ENCODE results near the gene C17orf100. TPM values are rescaled to one million over a fixed set of nuclear protein-coding genes. Genes with fewer than 3 reads are reported as not detected.

C17orf100 gene
- total and polyA plus RNA-seq, 10 of the 15 experiments (the other 5 are each of a cell fraction or from before 2014, with no cell fraction given), result 0.84 to 4.7 (median 1.8) TPM

DNA sequence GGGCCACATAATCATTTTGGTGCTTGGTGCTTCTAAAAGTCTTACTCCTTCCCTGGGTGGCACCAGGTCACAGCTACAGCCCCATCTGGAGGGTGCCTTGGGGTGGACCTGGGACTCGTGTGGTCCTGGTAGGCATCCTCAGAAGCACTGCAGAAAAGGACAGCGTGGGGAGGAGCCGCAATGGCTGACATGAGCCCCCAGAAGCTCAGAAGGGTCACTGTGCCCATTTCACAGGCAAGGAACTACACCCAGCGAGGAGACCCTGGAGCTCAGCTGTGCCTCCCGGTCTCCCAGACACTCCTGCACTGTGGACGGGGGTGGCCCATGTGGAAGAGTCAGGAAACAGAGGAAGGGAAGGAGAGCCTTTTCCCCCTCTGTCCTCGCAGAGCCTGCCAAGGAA lies 26.4 kb downstream of the C17orf100 start (continued):
- TF ChIP-seq BCLAF1 (IDR thresholded peaks at IDR 0.05), result no peak
- no peak for TF ChIP-seq ATF3 (IDR thresholded peaks at IDR 0.05; ENCODE audit: borderline replicate concordance, extremely low read depth, low read depth, low read length)
- no peak for TF ChIP-seq PAX8 (IDR thresholded peaks at IDR 0.05)

GRCh38 chr17:6679241-6679640 lies 27.7 kb downstream of the C17orf100 start:
- in situ Hi-C loops (cut with MboI) (no loop called here), intact Hi-C loops (cut with micrococcal nuclease; ENCODE audit: unreplicated experiment) (no loop called here)
- Histone ChIP-seq H3K4me3 (no peak overlapping the region), H3K27ac (ENCODE audit: control insufficient read depth, insufficient read depth) (no peak overlapping the region), H2AFZ (ENCODE audit: control insufficient read depth, low read depth, low read length) (no peak overlapping the region), H3K9ac (ENCODE audit: control insufficient read depth, insufficient read depth, low read length) (no peak overlapping the region), H4K20me1 (ENCODE audit: control insufficient read depth, insufficient read depth) (no peaks in the 10 kb centered on the region), H3K4me1 (ENCODE audit: control insufficient read depth, insufficient read depth, low read length) (peaks cover 4% of the 10 kb centered on the region; the same call in 1 of the 2 replicates), H3K27me3 (replicated peaks in 1 of 2; ENCODE audit: control insufficient read depth in 2 of 2, insufficient read depth in 2 of 2, low read length in 1 of 2) (peaks cover 0 to 5% of the 10 kb centered on the region in 2 experiments; a peak in 3 of 4 replicates), H3K36me3 (ENCODE audit: control insufficient read depth in 2 of 2, insufficient read depth in 2 of 2, low read length in 1 of 2) (no peaks in the 10 kb centered on the region), H3K79me2 (ENCODE audit: control insufficient read depth, insufficient read depth, low read length) (no peaks in the 10 kb centered on the region), H3K4me2 (ENCODE audit: control insufficient read depth, insufficient read depth) (no peak overlapping the region), H3K9me3 (replicated peaks; ENCODE audit: control insufficient read depth, insufficient read depth, low read length) (no peaks in the 10 kb centered on the region)
- 47% methylated on average over 6 of the region's 6 CpGs for WGBS (ENCODE audit: insufficient coverage, insufficient replicate concordance, low lambda C conversion rate, missing lambda C conversion rate)
- ChIA-PET RAD21 (ENCODE audit: unreplicated experiment) (no interaction called here), SMC1A (ENCODE audit: uncharacterized antibody, unreplicated experiment) (no interaction called here), POLR2A (interaction anchor here (0.7 kb wide), 2 partner anchors 17 to 443 kb away, joined by 4 to 6 read pairs; no protein-coding TSS in a partner anchor), CTCF (no interaction called here)
- ATAC-seq (no peak), DNase-seq (ENCODE audit: low read depth, low spot score) (no peak), FAIRE-seq (no peak)
- BruUV-seq (replicated peaks), result no TSS peak
- TF ChIP-seq NR2C2 (IDR thresholded peaks at IDR 0.05; ENCODE audit: borderline replicate concordance, control insufficient read depth, insufficient read length, low read depth) (no peak), POLR2A (IDR thresholded peaks at IDR 0.05; ENCODE audit: low read depth, low read length) (no peak), CHD1 (IDR thresholded peaks at IDR 0.05; ENCODE audit: low read depth, low read length) (no peak), ETV6 (conservative IDR thresholded peaks at IDR 0.05 in 1 of 2, IDR thresholded peaks at IDR 0.05 in 1 of 2; ENCODE audit: borderline replicate concordance in 1 of 2, low read depth in 1 of 2) (no peak), CREB1 (IDR thresholded peaks at IDR 0.05; ENCODE audit: low read depth) (no peak), ZNF207 (IDR thresholded peaks at IDR 0.05; ENCODE audit: borderline replicate concordance) (no peak), MXI1 (IDR thresholded peaks at IDR 0.05; ENCODE audit: low read depth, low read length) (no peak), HDAC2 (IDR thresholded peaks at IDR 0.05) (no peak), FOS (IDR thresholded peaks at IDR 0.05; ENCODE audit: borderline replicate concordance, extremely low read depth, insufficient read length) (no peak), NBN (IDR thresholded peaks at IDR 0.05) (no peak), KLF5 (IDR thresholded peaks at IDR 0.05; ENCODE audit: partially characterized antibody) (no peak), GATAD2B (conservative IDR thresholded peaks at IDR 0.05; ENCODE audit: low read depth) (no peak)
- TF ChIP-seq, protein P1, sequence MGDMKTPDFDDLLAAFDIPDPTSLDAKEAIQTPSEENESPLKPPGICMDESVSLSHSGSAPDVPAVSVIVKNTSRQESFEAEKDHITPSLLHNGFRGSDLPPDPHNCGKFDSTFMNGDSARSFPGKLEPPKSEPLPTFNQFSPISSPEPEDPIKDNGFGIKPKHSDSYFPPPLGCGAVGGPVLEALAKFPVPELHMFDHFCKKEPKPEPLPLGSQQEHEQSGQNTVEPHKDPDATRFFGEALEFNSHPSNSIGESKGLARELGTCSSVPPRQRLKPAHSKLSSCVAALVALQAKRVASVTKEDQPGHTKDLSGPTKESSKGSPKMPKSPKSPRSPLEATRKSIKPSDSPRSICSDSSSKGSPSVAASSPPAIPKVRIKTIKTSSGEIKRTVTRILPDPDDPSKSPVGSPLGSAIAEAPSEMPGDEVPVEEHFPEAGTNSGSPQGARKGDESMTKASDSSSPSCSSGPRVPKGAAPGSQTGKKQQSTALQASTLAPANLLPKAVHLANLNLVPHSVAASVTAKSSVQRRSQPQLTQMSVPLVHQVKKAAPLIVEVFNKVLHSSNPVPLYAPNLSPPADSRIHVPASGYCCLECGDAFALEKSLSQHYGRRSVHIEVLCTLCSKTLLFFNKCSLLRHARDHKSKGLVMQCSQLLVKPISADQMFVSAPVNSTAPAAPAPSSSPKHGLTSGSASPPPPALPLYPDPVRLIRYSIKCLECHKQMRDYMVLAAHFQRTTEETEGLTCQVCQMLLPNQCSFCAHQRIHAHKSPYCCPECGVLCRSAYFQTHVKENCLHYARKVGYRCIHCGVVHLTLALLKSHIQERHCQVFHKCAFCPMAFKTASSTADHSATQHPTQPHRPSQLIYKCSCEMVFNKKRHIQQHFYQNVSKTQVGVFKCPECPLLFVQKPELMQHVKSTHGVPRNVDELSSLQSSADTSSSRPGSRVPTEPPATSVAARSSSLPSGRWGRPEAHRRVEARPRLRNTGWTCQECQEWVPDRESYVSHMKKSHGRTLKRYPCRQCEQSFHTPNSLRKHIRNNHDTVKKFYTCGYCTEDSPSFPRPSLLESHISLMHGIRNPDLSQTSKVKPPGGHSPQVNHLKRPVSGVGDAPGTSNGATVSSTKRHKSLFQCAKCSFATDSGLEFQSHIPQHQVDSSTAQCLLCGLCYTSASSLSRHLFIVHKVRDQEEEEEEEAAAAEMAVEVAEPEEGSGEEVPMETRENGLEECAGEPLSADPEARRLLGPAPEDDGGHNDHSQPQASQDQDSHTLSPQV (IDR thresholded peaks at IDR 0.05), result no peak
